HG02885 (cell line): ENCODE data around the gene CD300C.
"Not testable (repeated sequence)": the region's sequence is repeated elsewhere in the genome, so short reads cannot be mapped to it uniquely, and the experiment has no call there.

Experiments used
- ATAC-seq: cut with Tn5 transposase; IDR thresholded peaks from one replicate; pipeline ENCODE4 v1.9.1; 2021; ENCODE audit warnings: mild to moderate bottlenecking; ENCODE audit not compliant: unreplicated experiment, poor library complexity

The CD300C gene

GRCh38 chr17:74565126-74565525, 19.2 kb upstream of the CD300C start:
- no peak for ATAC-seq

DNA sequence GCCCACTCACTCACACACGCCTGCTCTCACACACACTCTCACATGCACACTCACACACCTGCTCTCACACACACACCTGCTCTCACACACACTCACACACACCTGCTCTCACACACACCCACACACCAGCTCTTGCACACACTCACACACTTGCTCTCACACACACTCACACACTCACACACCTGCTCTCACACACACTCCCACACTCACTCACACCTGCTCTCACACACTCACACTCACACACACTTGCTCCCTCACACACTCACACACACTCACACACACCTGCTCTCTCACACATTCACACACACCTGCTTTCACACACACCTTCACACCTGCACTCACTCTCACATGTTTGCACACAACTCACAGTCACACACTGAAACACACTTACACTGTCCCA, 17.4 kb upstream of the CD300C start:
- ATAC-seq: no peak

DNA sequence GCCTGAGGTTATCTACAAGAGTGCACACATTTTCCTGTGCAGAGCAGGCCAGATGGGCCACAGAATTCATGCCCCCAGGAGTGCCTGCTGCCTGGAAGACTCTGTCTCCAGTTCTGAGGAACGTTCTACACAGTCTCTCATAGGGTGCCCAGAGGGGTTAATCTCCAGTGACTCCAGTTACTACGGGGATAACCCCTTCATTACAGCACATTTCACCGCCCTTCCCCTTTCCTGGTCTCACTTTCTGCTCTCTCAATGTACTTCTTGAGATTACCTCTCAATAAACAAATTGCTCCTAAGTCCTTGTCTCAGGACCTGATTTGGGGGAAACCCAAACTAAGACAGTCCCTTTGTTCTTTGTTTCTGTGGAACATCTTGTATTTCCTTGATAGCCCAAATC, 15.7 kb upstream of the CD300C start:
- no peak for ATAC-seq

DNA sequence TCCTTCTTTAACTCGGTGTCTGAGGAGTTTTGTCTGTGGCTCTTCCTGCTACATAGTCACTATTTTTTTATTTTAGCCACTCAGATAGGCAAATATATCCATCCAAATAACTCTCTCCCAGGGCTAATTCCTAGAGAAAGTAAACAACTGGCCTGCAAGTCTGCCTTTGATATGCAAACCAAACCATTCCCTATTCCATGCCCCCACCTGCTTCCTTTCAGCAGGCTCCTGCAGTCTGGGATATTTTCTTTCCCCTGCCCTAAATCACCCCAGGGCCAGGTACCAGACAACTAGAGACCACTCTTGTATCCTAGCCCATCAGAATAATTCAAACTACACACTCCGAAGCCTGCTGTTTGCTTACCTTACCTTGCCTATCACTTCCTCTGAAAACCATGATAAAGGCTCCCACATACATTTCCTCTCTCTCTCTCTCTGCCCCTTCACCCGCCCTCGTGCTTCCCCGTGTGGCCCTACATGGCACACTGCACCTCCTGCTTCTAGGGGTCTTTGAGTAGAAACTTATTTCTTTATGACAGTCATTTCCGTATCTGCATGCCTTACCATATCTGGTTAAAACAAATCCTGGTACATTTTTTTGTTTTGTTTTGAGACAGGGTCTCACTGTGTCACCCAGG, 13.1 kb upstream of the CD300C start:
- no peak for ATAC-seq

DNA sequence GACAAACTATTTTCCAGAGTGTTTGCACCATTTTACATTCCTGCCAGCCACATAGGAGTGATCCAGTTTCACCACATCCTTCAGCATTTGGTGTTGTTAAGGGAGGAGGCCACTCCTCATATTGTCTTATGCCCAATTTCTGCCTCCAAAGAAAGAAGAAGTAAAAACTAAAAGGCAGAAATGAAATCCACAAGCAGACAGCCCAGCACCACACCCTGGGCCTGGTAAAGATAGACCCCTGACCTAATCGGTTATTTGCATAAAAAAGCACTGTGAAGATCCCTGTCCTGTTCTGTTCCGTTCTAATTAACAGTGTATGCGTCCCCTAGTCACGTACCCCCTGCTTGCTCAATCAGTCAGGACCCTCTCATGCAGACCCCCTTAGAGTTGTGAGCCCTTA, 12.5 kb upstream of the CD300C start:
- not testable (repeated sequence) for ATAC-seq

GRCh38 chr17:74555427-74555940, 9.6 kb upstream of the CD300C start:
- ATAC-seq: no peak

GRCh38 chr17:74554909-74555308, 9.0 kb upstream of the CD300C start:
- ATAC-seq: no peak

GRCh38 chr17:74552037-74552436, 6.1 kb upstream of the CD300C start:
- no peak for ATAC-seq

DNA sequence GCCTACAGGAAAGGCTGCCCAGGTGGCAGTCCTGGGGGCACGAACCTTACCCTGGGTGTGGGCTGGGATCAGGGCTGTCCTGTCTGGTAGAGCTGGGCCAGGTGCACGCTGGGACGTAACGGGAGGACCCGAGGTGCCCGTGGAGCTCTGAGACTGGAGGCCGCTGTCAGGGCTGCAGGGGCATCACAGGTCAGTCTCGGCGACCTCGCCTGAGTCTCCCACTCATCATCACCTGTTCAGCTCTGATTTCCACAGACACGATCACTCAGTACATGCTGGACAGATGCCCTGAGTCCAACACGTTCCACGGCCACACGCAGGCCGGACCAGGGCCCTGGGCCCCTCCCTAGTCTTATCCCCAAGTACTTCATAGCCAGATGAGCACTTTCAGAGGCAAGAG, 4.7 kb upstream of the CD300C start:
- no peak for ATAC-seq

- ATAC-seq: no peak
Observed at GRCh38 chr17:74549343-74549742, 3.4 kb upstream of the CD300C start.

GRCh38 chr17:74547736-74548135, 1.8 kb upstream of the CD300C start:
- ATAC-seq: no peak

- no peak for ATAC-seq
Observed at GRCh38 chr17:74547264-74547663, 1.3 kb upstream of the CD300C start.

- ATAC-seq: no peak
Observed at GRCh38 chr17:74546586-74546985, 671 bp upstream of the CD300C start.

- no peak for ATAC-seq
Observed at GRCh38 chr17:74544991-74545842, 698 bp downstream of the CD300C start.

- no peak for ATAC-seq
Observed at GRCh38 chr17:74543891-74544760, 1.8 kb downstream of the CD300C start.

GRCh38 chr17:74543406-74543805, 2.5 kb downstream of the CD300C start:
- no peak for ATAC-seq

DNA sequence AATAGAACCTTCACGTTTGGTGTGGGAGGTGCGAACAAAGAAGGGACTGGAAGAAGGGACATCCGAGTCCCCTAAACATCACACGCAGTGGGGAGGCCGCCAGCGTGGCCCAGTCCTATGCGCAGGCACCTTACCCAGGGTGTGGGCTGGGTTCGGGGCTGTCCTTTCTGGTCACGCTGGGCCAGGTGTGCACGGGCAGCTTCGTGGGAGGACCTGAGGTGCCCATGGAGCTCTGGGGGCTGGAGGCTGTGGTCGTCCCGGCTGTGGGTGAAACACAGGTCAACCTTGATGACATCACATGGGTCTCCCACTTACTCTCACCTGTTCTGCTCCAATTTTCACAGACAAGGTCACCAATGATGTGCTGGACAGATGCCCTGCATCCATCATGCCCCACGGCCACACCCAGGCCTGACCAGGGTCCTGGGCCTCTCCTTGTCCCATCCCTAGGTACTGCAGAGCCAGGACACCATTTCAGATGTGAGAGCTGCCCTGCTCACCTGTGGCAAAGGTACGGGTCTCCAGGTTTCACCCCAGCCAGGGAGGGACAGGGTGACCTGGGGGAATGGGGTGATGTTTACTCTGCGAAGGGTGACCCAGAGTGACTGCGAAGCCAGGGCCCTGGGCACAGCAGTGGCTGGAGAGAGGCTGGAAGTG, 3.1 kb downstream of the CD300C start:
- ATAC-seq: no peak

GRCh38 chr17:74542166-74542565, 3.7 kb downstream of the CD300C start:
- no peak for ATAC-seq

- no peak for ATAC-seq
Observed at GRCh38 chr17:74541176-74542111, 4.5 kb downstream of the CD300C start.
